Astrocyte (in vitro differentiated cells and primary cell): ENCODE measurements around the gene UGT1A3. TPM values are rescaled to one million over a fixed set of nuclear protein-coding genes. Genes with fewer than 3 reads are reported as not detected.

Experiments used
- DNase-seq: peaks from one replicate; pipeline ENCODE4 v3.0.0-alpha.2; 2010; ENCODE audit warnings: low read depth
- FAIRE-seq: peaks from 2 replicates; lab custom pipeline; 2011; peaks lifted over from hg19 to GRCh38; lab: Jason Lieb, UNC
- H2AFZ ChIP-seq: 2 replicates; pipeline ENCODE4 v1.6.0; 2012; ENCODE audit warnings: low read depth, low read length, inconsistent platforms
- H3K27ac ChIP-seq: 2 replicates; pipeline ENCODE4 v1.5.1; 2011; ENCODE audit warnings: low read depth, low read length, inconsistent platforms
- H3K27me3 ChIP-seq: 2 replicates; pipeline ENCODE4 v1.6.0; 2011; ENCODE audit warnings: low read length, inconsistent platforms; ENCODE audit not compliant: insufficient read depth
- H3K36me3 ChIP-seq: 2 replicates; pipeline ENCODE4 v1.5.1; 2011; ENCODE audit warnings: low read length, inconsistent platforms; ENCODE audit not compliant: insufficient read depth
- H3K4me1 ChIP-seq: 2 replicates; pipeline ENCODE4 v1.5.1; 2011; ENCODE audit warnings: low read length, inconsistent platforms; ENCODE audit not compliant: insufficient read depth
- H3K4me2 ChIP-seq: 2 replicates; pipeline ENCODE4 v1.6.0; 2012; ENCODE audit warnings: low read length, inconsistent platforms
- H3K4me3 ChIP-seq: 2 replicates; pipeline ENCODE4 v1.5.1; 2011; ENCODE audit warnings: low read depth, mild to moderate bottlenecking, low read length, inconsistent platforms; ENCODE audit not compliant: insufficient read depth
- H3K79me2 ChIP-seq: 2 replicates; pipeline ENCODE4 v1.6.0; 2012; ENCODE audit warnings: mild to moderate bottlenecking, low read length, inconsistent platforms; ENCODE audit not compliant: insufficient read depth
- H3K9ac ChIP-seq: 2 replicates; pipeline ENCODE4 v1.6.0; 2012; ENCODE audit warnings: mild to moderate bottlenecking, low read length, inconsistent platforms
- H3K9me3 ChIP-seq: 2 replicates; pipeline ENCODE4 v1.5.1; 2012; ENCODE audit warnings: low read depth, mild to moderate bottlenecking, low read length, inconsistent platforms; ENCODE audit not compliant: insufficient read depth
- H4K20me1 ChIP-seq: 2 replicates; pipeline ENCODE4 v1.6.0; 2012; ENCODE audit warnings: low read length, inconsistent platforms; ENCODE audit not compliant: insufficient read depth
- H3K27ac Mint-ChIP-seq: one replicate; pipeline ENCODE4 v1.8.0; 2021; ENCODE audit warnings: mild to moderate bottlenecking, mixed read lengths; ENCODE audit not compliant: unreplicated experiment
- H3K27me3 Mint-ChIP-seq: one replicate; pipeline ENCODE4 v1.8.0; 2021; ENCODE audit warnings: low read depth, mixed read lengths; ENCODE audit not compliant: unreplicated experiment
- H3K36me3 Mint-ChIP-seq: one replicate; pipeline ENCODE4 v1.8.0; 2021; ENCODE audit warnings: low read depth, mixed read lengths; ENCODE audit not compliant: unreplicated experiment
- H3K4me1 Mint-ChIP-seq: one replicate; pipeline ENCODE4 v1.8.0; 2021; ENCODE audit warnings: low read depth, mixed read lengths; ENCODE audit not compliant: unreplicated experiment
- H3K4me3 Mint-ChIP-seq: one replicate; pipeline ENCODE4 v1.8.0; 2021; ENCODE audit warnings: mild to moderate bottlenecking, moderate library complexity, mixed read lengths; ENCODE audit not compliant: unreplicated experiment
- H3K9me3 Mint-ChIP-seq: one replicate; pipeline ENCODE4 v1.8.0; 2021; ENCODE audit warnings: mild to moderate bottlenecking, mixed read lengths; ENCODE audit not compliant: unreplicated experiment
- EZH2 ChIP-seq: IDR thresholded peaks from 2 replicates; pipeline ENCODE4 v1.6.1; 2012; ENCODE audit warnings: mild to moderate bottlenecking, low read length, inconsistent platforms; ENCODE audit not compliant: insufficient read depth
- total RNA-seq: library from RNA; stranded (reverse); gene quantifications from 2 replicates; pipeline ENCODE4 v1.2.1, GENCODE V29; 2021
- TF ChIP-seq, protein P1 (sequence below): IDR thresholded peaks from 2 replicates; pipeline ENCODE4 v1.5.1; 2011; ENCODE audit warnings: low read depth, mild to moderate bottlenecking, inconsistent platforms, low read length, moderate library complexity; ENCODE audit not compliant: insufficient read depth

The UGT1A3 gene
- total RNA-seq, 1 donor from 2014 or later = not detected

DNA sequence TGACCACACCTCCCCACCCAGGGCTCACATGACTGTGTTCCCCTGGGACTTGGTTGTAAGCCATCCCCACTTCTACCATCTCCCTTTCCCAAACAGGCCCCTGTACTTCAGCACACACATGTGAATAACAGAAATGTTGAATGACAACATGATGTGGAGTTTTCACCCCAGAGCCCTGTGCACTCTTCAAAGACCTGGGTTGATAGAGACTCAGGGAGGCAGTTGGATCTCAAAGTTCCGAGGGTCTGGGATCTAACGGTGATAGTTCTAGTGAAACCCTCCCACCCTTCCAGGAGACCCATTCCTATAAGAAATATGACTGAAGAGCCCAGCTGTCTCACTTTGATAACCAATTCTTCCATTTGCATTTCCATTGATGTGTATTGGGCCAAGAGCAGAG is 49.2 kb downstream of the UGT1A3 start, which contains the start of gene MROH2A:
TSS of gene MROH2A (plus strand) at position 301 of the 400 bp plus-strand sequence. CDS start 1,029 bp downstream, outside the sequence.
- Histone ChIP-seq H3K9ac (no peak within 1 kb of the TSS), H3K4me1 (no peaks in the 10 kb centered on the region), H4K20me1 (no peaks in the 10 kb centered on the region), H3K9me3 (peaks cover 8% of the 10 kb centered on the region), H3K27ac (no peak within 1 kb of the TSS), H3K36me3 (no peaks in the 10 kb centered on the region), H3K27me3 (no peaks in the 10 kb centered on the region), H3K4me2 (no peak within 1 kb of the TSS), H2AFZ (no peak within 1 kb of the TSS), H3K4me3 (no peak within 1 kb of the TSS), H3K79me2 (no peaks in the 10 kb centered on the region)
- H3K36me3 Mint-ChIP-seq = no peaks in the 10 kb centered on the region
- no peak within 1 kb of the TSS for H3K4me3 Mint-ChIP-seq
- no peaks in the 10 kb centered on the region for H3K4me1 Mint-ChIP-seq
- DNase-seq (no peak), FAIRE-seq (no peak)
- H3K27me3 Mint-ChIP-seq = peaks cover 6% of the 10 kb centered on the region
- TF ChIP-seq, protein P1, sequence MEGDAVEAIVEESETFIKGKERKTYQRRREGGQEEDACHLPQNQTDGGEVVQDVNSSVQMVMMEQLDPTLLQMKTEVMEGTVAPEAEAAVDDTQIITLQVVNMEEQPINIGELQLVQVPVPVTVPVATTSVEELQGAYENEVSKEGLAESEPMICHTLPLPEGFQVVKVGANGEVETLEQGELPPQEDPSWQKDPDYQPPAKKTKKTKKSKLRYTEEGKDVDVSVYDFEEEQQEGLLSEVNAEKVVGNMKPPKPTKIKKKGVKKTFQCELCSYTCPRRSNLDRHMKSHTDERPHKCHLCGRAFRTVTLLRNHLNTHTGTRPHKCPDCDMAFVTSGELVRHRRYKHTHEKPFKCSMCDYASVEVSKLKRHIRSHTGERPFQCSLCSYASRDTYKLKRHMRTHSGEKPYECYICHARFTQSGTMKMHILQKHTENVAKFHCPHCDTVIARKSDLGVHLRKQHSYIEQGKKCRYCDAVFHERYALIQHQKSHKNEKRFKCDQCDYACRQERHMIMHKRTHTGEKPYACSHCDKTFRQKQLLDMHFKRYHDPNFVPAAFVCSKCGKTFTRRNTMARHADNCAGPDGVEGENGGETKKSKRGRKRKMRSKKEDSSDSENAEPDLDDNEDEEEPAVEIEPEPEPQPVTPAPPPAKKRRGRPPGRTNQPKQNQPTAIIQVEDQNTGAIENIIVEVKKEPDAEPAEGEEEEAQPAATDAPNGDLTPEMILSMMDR = no peak
- TF ChIP-seq EZH2 = no peak
- peaks cover 22% of the 10 kb centered on the region for H3K9me3 Mint-ChIP-seq
- no peak within 1 kb of the TSS for H3K27ac Mint-ChIP-seq

DNA sequence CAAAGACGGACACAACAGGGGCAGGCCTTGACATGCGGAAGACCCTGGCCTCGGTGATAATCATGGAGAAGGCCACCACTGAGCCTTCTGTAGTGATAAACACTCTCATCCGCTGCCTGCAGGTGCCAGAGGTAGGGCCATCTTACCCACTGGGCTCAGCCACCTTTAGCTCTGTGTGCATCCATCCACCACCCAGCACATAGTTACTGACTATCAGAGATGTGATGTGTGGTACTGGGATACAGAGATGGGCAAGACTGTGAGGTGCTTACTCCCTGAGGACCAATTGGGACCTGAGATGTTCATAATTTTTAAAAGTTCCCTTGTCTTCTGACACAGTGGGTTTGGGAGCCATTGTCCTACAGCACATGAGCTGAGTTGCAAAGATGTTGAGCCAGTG is 50.9 kb downstream of the UGT1A3 start:
- H4K20me1 ChIP-seq = no peaks in the 10 kb centered on the region
- H3K36me3 ChIP-seq = no peaks in the 10 kb centered on the region
- no peaks in the 10 kb centered on the region for H3K79me2 ChIP-seq
- H3K27ac ChIP-seq = no peak overlapping the region
- peaks cover 8% of the 10 kb centered on the region for H3K9me3 ChIP-seq
- Mint-ChIP-seq H3K4me3 (no peak overlapping the region), H3K27me3 (peaks cover 6% of the 10 kb centered on the region), H3K27ac (no peak overlapping the region), H3K36me3 (no peaks in the 10 kb centered on the region), H3K4me1 (no peaks in the 10 kb centered on the region), H3K9me3 (peaks cover 22% of the 10 kb centered on the region)
- no peak overlapping the region for H3K4me2 ChIP-seq
- no peak overlapping the region for H3K9ac ChIP-seq
- H3K4me3 ChIP-seq = no peak overlapping the region
- H3K27me3 ChIP-seq = no peaks in the 10 kb centered on the region
- no peaks in the 10 kb centered on the region for H3K4me1 ChIP-seq
- no peak overlapping the region for H2AFZ ChIP-seq
- FAIRE-seq (no peak), DNase-seq (no peak)
- no peak for TF ChIP-seq EZH2

DNA sequence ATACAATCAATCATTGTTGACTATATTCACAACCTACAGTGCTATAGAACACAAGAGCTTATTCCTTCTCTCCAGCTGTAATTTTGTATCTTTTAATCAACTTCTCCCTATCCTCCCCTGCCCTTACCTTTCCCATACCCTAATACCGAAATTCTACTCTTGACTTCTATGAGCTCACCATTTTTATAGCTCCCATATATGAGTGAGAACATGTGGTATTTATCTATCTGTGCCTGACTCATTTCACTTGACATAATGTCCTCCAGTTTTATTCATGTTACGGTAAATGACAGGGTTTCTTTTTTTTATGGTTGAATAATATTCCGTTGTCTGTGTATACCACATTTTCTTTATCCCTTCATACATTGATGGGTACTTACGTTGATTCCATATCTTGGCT is 51.9 kb downstream of the UGT1A3 start:
- Mint-ChIP-seq H3K27me3 (peaks cover 6% of the 10 kb centered on the region), H3K9me3 (peaks cover 16% of the 10 kb centered on the region)

More for the DNA sequence above, 51.9 kb downstream of the UGT1A3 start:
- H3K27ac ChIP-seq = no peak overlapping the region
- FAIRE-seq (no peak), DNase-seq (no peak)
- H4K20me1 ChIP-seq = no peaks in the 10 kb centered on the region
- no peaks in the 10 kb centered on the region for H3K36me3 ChIP-seq
- no peaks in the 10 kb centered on the region for H3K4me1 ChIP-seq
- H2AFZ ChIP-seq = no peak overlapping the region
- H3K36me3 Mint-ChIP-seq = no peaks in the 10 kb centered on the region
- H3K79me2 ChIP-seq = no peaks in the 10 kb centered on the region
- H3K27me3 ChIP-seq = no peaks in the 10 kb centered on the region
- peaks cover 4% of the 10 kb centered on the region for H3K9me3 ChIP-seq
- no peak overlapping the region for H3K4me3 Mint-ChIP-seq
- H3K4me3 ChIP-seq = no peak overlapping the region
- H3K4me1 Mint-ChIP-seq = no peaks in the 10 kb centered on the region
- TF ChIP-seq, protein P1 = no peak
- TF ChIP-seq EZH2 = no peak
- H3K4me2 ChIP-seq = no peak overlapping the region
- H3K27ac Mint-ChIP-seq = no peak overlapping the region
- H3K9ac ChIP-seq = no peak overlapping the region
